Left lung (tissue), 10 donors: ENCODE results near the gene AKAP12. TPM values are rescaled to one million over a fixed set of nuclear protein-coding genes. Genes with fewer than 3 reads are reported as not detected.

Experiments used
- ATAC-seq: fragments of 200-7000 bp; cut with Tn5 transposase; one replicate; pipeline ENCODE4 v1.9.1; 2020; ENCODE audit warnings: moderate library complexity
- DNase-seq, 4 donors: peaks; one replicate each; pipeline ENCODE4 v3.0.0-alpha.2; 2013 to 2020
- H3K27ac ChIP-seq, 2 donors: fragments of 200-600 bp; sonication (generic) in 1 of 2; one replicate each; pipeline versions ENCODE4 v1.5.0 to v1.8.0; 2020 to 2021
- H3K27me3 ChIP-seq, 2 donors: fragments of 200-600 bp; sonication (generic) in 1 of 2; one replicate each; pipeline versions ENCODE4 v1.5.0 to v1.8.0; 2020 to 2021
- H3K36me3 ChIP-seq, 2 donors: fragments of 200-600 bp; sonication (generic) in 1 of 2; one replicate each; pipeline versions ENCODE4 v1.5.0 to v1.8.0; 2020 to 2021
- H3K4me1 ChIP-seq, 2 donors: fragments of 200-600 bp; one replicate each; pipeline ENCODE4 v1.8.0; 2021
- H3K4me3 ChIP-seq, 2 donors: fragments of 200-600 bp; sonication (generic) in 1 of 2; one replicate each; pipeline versions ENCODE4 v1.5.0 to v1.8.0; 2020 to 2021; ENCODE audit warnings: mild to moderate bottlenecking in 1 of 2
- H3K9me3 ChIP-seq, 2 donors: fragments of 200-600 bp; sonication (generic) in 1 of 2; one replicate each; pipeline versions ENCODE4 v1.5.0 to v1.8.0; 2020 to 2021
- CTCF ChIP-seq, 2 donors: fragments of 200-600 bp; sonication (generic) in 1 of 2; IDR thresholded peaks; one replicate each; pipeline versions ENCODE4 v1.5.0 to v1.8.0; 2021; ENCODE audit warnings: antibody characterized with exemption in 2 of 2
- intact Hi-C, 2 donors: fragments of 100-400 bp; cut with DNase I; formaldehyde crosslinking; loops; one replicate each; pipeline versions ENCODE4 v1.11.2 to v1.14.2; 2022
- polyA plus RNA-seq, 6 donors: library from polyadenylated mRNA; unstranded; fragments of 120-200 nt; gene quantifications; one replicate each; pipeline ENCODE4 v1.2.1, GENCODE V29; 2013; ENCODE audit not compliant: insufficient read length in 6 of 6
- total RNA-seq, 2 donors: library from RNA; stranded (reverse); fragmentation: NEBNext Ultra II Directional; extraction: Animal tissue kit (Norgen Biotek cat#: 25700); gene quantifications; one replicate each; pipeline ENCODE4 v1.2.1, GENCODE V29; 2021
- donor health status: DM: no; HTN: yes; CAD: no.
- donor health status: DM: no; HTN: no; CAD: no.

AKAP12 gene
- total and polyA plus RNA-seq, 8 donors = 28.9 to 125 (median 98.7) TPM

- TF ChIP-seq CTCF (IDR thresholded peaks at IDR 0.05) = no peak
- H3K4me3 ChIP-seq = no peak overlapping the region
- H3K4me1 ChIP-seq = no peaks in the 10 kb centered on the region
- no peaks in the 10 kb centered on the region for H3K27me3 ChIP-seq
- intact Hi-C loops = no loop called here
- no peak overlapping the region for H3K27ac ChIP-seq
- H3K36me3 ChIP-seq = no peaks in the 10 kb centered on the region
- ATAC-seq (no peak), DNase-seq (peak in 1 of 4 donors; percentile 60)
- no peaks in the 10 kb centered on the region for H3K9me3 ChIP-seq
Measured at GRCh38 chr6:151199991-151200390, 39.8 kb upstream of the AKAP12 start.

GRCh38 chr6:151205721-151206600 is 33.8 kb upstream of the AKAP12 start:
- ATAC-seq (no peak), DNase-seq (no peak)
- Histone ChIP-seq H3K4me1 (peaks cover 4 to 6% of the 10 kb centered on the region in 2 donors), H3K4me3 (no peak overlapping the region), H3K36me3 (no peaks in the 10 kb centered on the region), H3K9me3 (peaks cover 0 to under 1% of the 10 kb centered on the region in 2 donors), H3K27ac (no peak overlapping the region), H3K27me3 (no peaks in the 10 kb centered on the region)
- no peak for TF ChIP-seq CTCF (IDR thresholded peaks at IDR 0.05)
- intact Hi-C loops = no loop called here

- ATAC-seq (no peak), DNase-seq (no peak)
- TF ChIP-seq CTCF (IDR thresholded peaks at IDR 0.05) = no peak
- H3K9me3 ChIP-seq = peaks cover 0 to 8% of the 10 kb centered on the region in 2 donors
- H3K4me1 ChIP-seq = peaks cover 4 to 6% of the 10 kb centered on the region in 2 donors
- H3K27me3 ChIP-seq = no peaks in the 10 kb centered on the region
- no peak overlapping the region for H3K4me3 ChIP-seq
- H3K36me3 ChIP-seq = no peaks in the 10 kb centered on the region
- no peak overlapping the region for H3K27ac ChIP-seq
- intact Hi-C loops = no loop called here
Measured at GRCh38 chr6:151207674-151208073, 32.1 kb upstream of the AKAP12 start.

GRCh38 chr6:151209071-151209831 is 30.5 kb upstream of the AKAP12 start:
- H3K27ac ChIP-seq = no peak overlapping the region

More at GRCh38 chr6:151209071-151209831, 30.5 kb upstream of the AKAP12 start:
- H3K27me3 ChIP-seq = no peaks in the 10 kb centered on the region
- no peak overlapping the region for H3K4me3 ChIP-seq
- no peaks in the 10 kb centered on the region for H3K36me3 ChIP-seq
- peaks cover 4 to 6% of the 10 kb centered on the region in 2 donors for H3K4me1 ChIP-seq
- DNase-seq (no peak), ATAC-seq (peak; percentile 91)
- peaks cover 0 to 10% of the 10 kb centered on the region in 2 donors for H3K9me3 ChIP-seq
- no peak for TF ChIP-seq CTCF (IDR thresholded peaks at IDR 0.05)
- intact Hi-C loops = no loop called here
